Transverse colon (tissue), 4 donors: ENCODE measurements around the gene PGS1. TPM values are rescaled to one million over a fixed set of nuclear protein-coding genes. Genes with fewer than 3 reads are reported as not detected.

Experiments
- DNase-seq: peaks from one replicate; pipeline ENCODE4 v3.0.0-alpha.2; 2019
- H3K27ac ChIP-seq, 4 donors: fragments of 200-600 bp; sonication (generic); 2 replicates each; pipeline ENCODE4 v1.5.1; 2016 to 2018; ENCODE audit warnings: inconsistent platforms in 4 of 4
- H3K27me3 ChIP-seq: fragments of 200-600 bp; sonication (generic); 2 replicates; pipeline ENCODE4 v1.5.1; 2017; ENCODE audit warnings: inconsistent platforms
- H3K36me3 ChIP-seq, 4 donors: fragments of 200-600 bp; sonication (generic); 2 replicates each; pipeline ENCODE4 v1.5.1; 2017 to 2019; ENCODE audit warnings: inconsistent platforms in 4 of 4
- H3K4me1 ChIP-seq, 4 donors: fragments of 200-600 bp; sonication (generic); 2 replicates each; pipeline ENCODE4 v1.5.1; 2017 to 2020; ENCODE audit warnings: inconsistent platforms in 4 of 4
- H3K4me3 ChIP-seq, 4 donors: fragments of 200-600 bp; sonication (generic); 1 replicate in 1 of 4; 2 replicates in 3 of 4; pipeline versions ENCODE4 v1.5.1 to v1.6.1; 2017 to 2019; ENCODE audit warnings: inconsistent platforms in 4 of 4
- H3K9me3 ChIP-seq, 2 donors: fragments of 200-600 bp; sonication (generic); 2 replicates each; pipeline ENCODE4 v1.5.1; 2017 to 2019; ENCODE audit warnings: inconsistent platforms in 2 of 2
- CTCF ChIP-seq, 5 experiments: fragments of 200-600 bp in 3 of 5; fragments of 450-650 bp in 2 of 5; sonication (generic) in 3 of 5; IDR thresholded peaks; 1 replicate in 2 of 5; 2 replicates in 3 of 5; pipeline ENCODE4 v1.5.1; 2016 to 2017; ENCODE audit warnings: antibody characterized with exemption in 5 of 5, inconsistent platforms in 3 of 5, mild to moderate bottlenecking in 2 of 5, moderate library complexity in 1 of 5
- EP300 ChIP-seq: sonication (generic); formaldehyde crosslinking; IDR thresholded peaks from one replicate; pipeline ENCODE4 v1.6.1; 2017; ENCODE audit warnings: antibody characterized with exemption, low read depth
- POLR2A ChIP-seq: fragments of 450-650 bp; IDR thresholded peaks from one replicate; pipeline ENCODE4 v1.6.1; 2016; ENCODE audit warnings: antibody characterized with exemption, mild to moderate bottlenecking, moderate library complexity
- POLR2AphosphoS5 ChIP-seq, 3 donors: sonication (generic); formaldehyde crosslinking; IDR thresholded peaks; one replicate each; pipeline ENCODE4 v1.6.1; 2016; ENCODE audit warnings: antibody characterized with exemption in 3 of 3
- WGBS, 2 donors: methylation state at CpG; one replicate each; pipeline ENCODE4 v1.1.5; 2018; ENCODE audit warnings: low coverage in 1 of 2; 5-methylcytosine and 5-hydroxymethylcytosine counted together
- in situ Hi-C, 4 donors: fragments of 200-750 bp; cut with MboI; loops; one replicate each; pipeline versions ENCODE4 v1.15.0 to v1.15.1; 2017; ENCODE audit warnings: low sequenced_read_pairs in 3 of 4, low pct_ligation_motif_present in 1 of 4, low pct_unique_long_range_greater_than_20kb in 1 of 4
- intact Hi-C: fragments of 100-400 bp; cut with DNase I; formaldehyde crosslinking; loops from one replicate; pipeline ENCODE4 v1.15.1; 2023; ENCODE audit warnings: low total_unique reads
- total RNA-seq, 4 donors: library from RNA; depleted of rRNA; stranded (reverse); fragments of >200 nt; gene quantifications; one replicate each; pipeline ENCODE4 v1.1.0, GENCODE V29; 2016

The PGS1 gene
- total RNA-seq, 4 donors from 2014 or later = 32.1 to 77.6 (median 60.1) TPM

DNA sequence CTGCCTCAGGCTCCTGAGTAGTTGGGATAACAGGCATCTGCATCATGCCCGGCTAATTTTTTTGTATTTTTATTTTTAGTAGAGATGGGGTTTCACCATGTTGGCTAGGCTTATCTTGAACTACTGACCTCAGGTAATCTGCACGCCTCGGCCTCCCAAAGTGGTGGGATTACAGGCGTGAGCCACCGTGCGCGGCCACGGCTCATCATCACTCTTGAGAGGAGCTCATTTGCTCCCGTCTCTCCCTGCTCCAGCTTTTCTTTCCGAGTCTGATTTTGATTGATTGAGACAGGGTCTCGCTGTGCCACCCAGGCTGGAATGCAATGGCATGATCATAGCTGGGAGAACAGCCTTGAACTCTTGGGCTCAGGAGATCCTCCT, 12.6 kb downstream of the PGS1 start:
- no peaks in the 10 kb centered on the region for H3K27me3 ChIP-seq
- WGBS, 2 donors = 89 to 100% methylated on average over 1 to 11 of the region's 11 CpGs
- in situ Hi-C loops (no loop called here), intact Hi-C loops (no loop called here)
- peak overlapping the region in 3 of 4 donors; percentile 17 to 40 (median 21) for H3K27ac ChIP-seq
- H3K9me3 ChIP-seq = no peaks in the 10 kb centered on the region
- peaks cover 14 to 46% (median 20%) of the 10 kb centered on the region in 4 donors for H3K4me1 ChIP-seq
- no peak for DNase-seq
- H3K4me3 ChIP-seq = no peak overlapping the region
- H3K36me3 ChIP-seq = peaks cover 0 to 4% (median 0%) of the 10 kb centered on the region in 4 donors
- TF ChIP-seq POLR2AphosphoS5 (IDR thresholded peaks at IDR 0.05) = no peak
- TF ChIP-seq POLR2A = no peak
- TF ChIP-seq EP300 = no peak
- TF ChIP-seq CTCF (IDR thresholded peaks at IDR 0.05) = no peak

DNA sequence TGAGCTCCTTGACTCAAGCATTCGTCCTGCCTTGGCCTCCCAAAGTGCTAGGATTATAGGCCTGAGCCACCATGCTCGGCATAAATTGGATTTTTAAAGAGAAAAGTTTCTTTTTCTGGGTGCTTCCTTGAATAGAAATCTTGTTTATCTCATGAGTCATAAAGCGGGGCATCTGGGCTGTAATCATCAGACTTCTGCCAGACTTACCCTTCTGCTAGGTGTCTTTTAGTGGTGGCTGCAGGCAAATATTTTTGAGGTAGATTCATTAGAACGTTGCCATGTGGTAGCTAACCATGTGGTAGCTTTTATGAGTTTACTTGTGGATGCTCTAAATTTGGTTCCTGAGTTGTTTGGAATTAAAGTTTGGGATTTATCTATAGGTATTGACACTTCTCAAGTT, 13.4 kb downstream of the PGS1 start:
- 38 to 60% methylated on average over 1 to 4 of the region's 4 CpGs for WGBS, 2 donors
- Histone ChIP-seq H3K9me3 (no peaks in the 10 kb centered on the region), H3K27ac (peak overlapping the region in 2 of 4 donors; percentile 17 to 21), H3K4me3 (no peak overlapping the region), H3K4me1 (peaks cover 7 to 38% (median 16%) of the 10 kb centered on the region in 4 donors), H3K36me3 (peaks cover 0 to 4% (median 0%) of the 10 kb centered on the region in 4 donors), H3K27me3 (no peaks in the 10 kb centered on the region)
- DNase-seq = no peak
- in situ Hi-C loops (no loop called here), intact Hi-C loops (no loop called here)
- TF ChIP-seq CTCF (IDR thresholded peaks at IDR 0.05) = no peak
- TF ChIP-seq POLR2A = no peak

GRCh38 chr17:78392295-78392694, 13.8 kb downstream of the PGS1 start:
- no peaks in the 10 kb centered on the region for H3K9me3 ChIP-seq
- TF ChIP-seq EP300 (no peak), POLR2AphosphoS5 (IDR thresholded peaks at IDR 0.05) (no peak), POLR2A (no peak)
- DNase-seq = no peak
- peaks cover 7 to 33% (median 17%) of the 10 kb centered on the region in 4 donors for H3K4me1 ChIP-seq
- peaks cover 0 to 4% (median 2%) of the 10 kb centered on the region in 4 donors for H3K36me3 ChIP-seq
- intact Hi-C loops = no loop called here
- in situ Hi-C loops = no loop called here
- no peak overlapping the region for H3K4me3 ChIP-seq
- H3K27me3 ChIP-seq = no peaks in the 10 kb centered on the region
- no peak overlapping the region for H3K27ac ChIP-seq
- WGBS, 2 donors = 83 to 97% methylated on average over 1 to 6 of the region's 6 CpGs

GRCh38 chr17:78393575-78393974, 15.1 kb downstream of the PGS1 start:
- no peaks in the 10 kb centered on the region for H3K9me3 ChIP-seq
- H3K4me3 ChIP-seq = no peak overlapping the region
- 73% methylated on average over 4 of the region's 4 CpGs; no CpG with 5 or more reads in 1 of the 2 donors for WGBS, 2 donors
- in situ Hi-C loops (no loop called here), intact Hi-C loops (no loop called here)
- peaks cover 0 to 21% (median 7%) of the 10 kb centered on the region in 4 donors for H3K4me1 ChIP-seq
- H3K27me3 ChIP-seq = no peaks in the 10 kb centered on the region
- no peak overlapping the region for H3K27ac ChIP-seq
- H3K36me3 ChIP-seq = peaks cover 0 to 8% (median 2%) of the 10 kb centered on the region in 4 donors
- TF ChIP-seq POLR2AphosphoS5 (IDR thresholded peaks at IDR 0.05) (no peak), EP300 (no peak), CTCF (IDR thresholded peaks at IDR 0.05) (no peak), POLR2A (no peak)
- DNase-seq = no peak

GRCh38 chr17:78394209-78394608, 15.8 kb downstream of the PGS1 start:
- Histone ChIP-seq H3K9me3 (no peaks in the 10 kb centered on the region), H3K36me3 (peaks cover 0 to 14% (median 5%) of the 10 kb centered on the region in 4 donors), H3K4me3 (no peak overlapping the region), H3K27me3 (no peaks in the 10 kb centered on the region), H3K27ac (no peak overlapping the region), H3K4me1 (peaks cover 0 to 14% (median 7%) of the 10 kb centered on the region in 4 donors)
- in situ Hi-C loops = no loop called here
- WGBS, 2 donors = 56 to 77% methylated on average over 7 of the region's 7 CpGs
- intact Hi-C loops = no loop called here
- no peak for TF ChIP-seq CTCF (IDR thresholded peaks at IDR 0.05)
- TF ChIP-seq EP300 = no peak
- no peak for TF ChIP-seq POLR2A
- TF ChIP-seq POLR2AphosphoS5 (IDR thresholded peaks at IDR 0.05) = no peak
- no peak for DNase-seq
